Left ventricle myocardium inferior (tissue), 1 donor: ENCODE measurements around the gene FITM1. TPM values are rescaled to one million over a fixed set of nuclear protein-coding genes. Genes with fewer than 3 reads are reported as not detected.

ENCODE experiments used
- DNase-seq: peaks from one replicate; pipeline ENCODE4 v3.0.0-alpha.2; 2020
- H3K27ac ChIP-seq: fragments of 200-600 bp; replicated peaks from 2 replicates; pipeline ENCODE4 v1.8.0; 2021
- H3K27me3 ChIP-seq: fragments of 200-600 bp; 2 replicates; pipeline ENCODE4 v1.8.0; 2021; ENCODE audit warnings: low read depth
- H3K36me3 ChIP-seq: fragments of 200-600 bp; 2 replicates; pipeline ENCODE4 v1.8.0; 2021
- H3K4me1 ChIP-seq: fragments of 200-600 bp; 2 replicates; pipeline ENCODE4 v1.8.0; 2021
- H3K4me3 ChIP-seq: fragments of 200-600 bp; 2 replicates; pipeline ENCODE4 v1.8.0; 2021; ENCODE audit warnings: mild to moderate bottlenecking, moderate library complexity
- H3K9me3 ChIP-seq: fragments of 200-600 bp; replicated peaks from 2 replicates; pipeline ENCODE4 v1.8.0; 2021
- CTCF ChIP-seq: fragments of 200-600 bp; IDR thresholded peaks from 2 replicates; pipeline ENCODE4 v1.8.0; 2021; ENCODE audit warnings: antibody characterized with exemption, mild to moderate bottlenecking, borderline replicate concordance
- intact Hi-C: fragments of 100-400 bp; cut with micrococcal nuclease; formaldehyde crosslinking; loops from one replicate; pipeline ENCODE4 v1.11.0; 2022
- total RNA-seq: library from RNA; stranded (reverse); fragmentation: NEBNext Ultra II Directional; extraction: Animal tissue kit (Norgen Biotek cat#: 25700); gene quantifications from one replicate; pipeline ENCODE4 v1.2.1, GENCODE V29; 2021
- donor health status: DM: no; HTN: yes; CAD: no; lungs with severe emphysema.

Gene FITM1
- total RNA-seq, 1 donor from 2014 or later, result 148 TPM

- peaks cover 3% of the 10 kb centered on the region for H3K36me3 ChIP-seq
- H3K9me3 ChIP-seq, result no peaks in the 10 kb centered on the region
- peaks cover 26% of the 10 kb centered on the region for H3K4me1 ChIP-seq
- H3K27ac ChIP-seq, result peak within 1 kb of the TSS; percentile 94
- H3K4me3 ChIP-seq, result peak within 1 kb of the TSS; percentile 95
- DNase-seq, result peak; percentile 90
- H3K27me3 ChIP-seq, result no peaks in the 10 kb centered on the region
- intact Hi-C loops, result no loop called here
- peak; percentile 23 for TF ChIP-seq CTCF
Measured at GRCh38 chr14:24093901-24094840, 36.3 kb upstream of the FITM1 start, which contains the start of gene PCK2. Gene PCK2, plus strand, starts transcription at chr14:24094311. Its CDS starts 95 bp downstream, at chr14:24094406.

GRCh38 chr14:24094841-24095270 is 35.6 kb upstream of the FITM1 start:
- no peak for DNase-seq
- H3K4me3 ChIP-seq, result peak overlapping the region; percentile 95
- H3K27me3 ChIP-seq, result no peaks in the 10 kb centered on the region
- H3K9me3 ChIP-seq, result no peaks in the 10 kb centered on the region
- peaks cover 3% of the 10 kb centered on the region for H3K36me3 ChIP-seq
- peaks cover 26% of the 10 kb centered on the region for H3K4me1 ChIP-seq
- no peak for TF ChIP-seq CTCF
- peak overlapping the region; percentile 94 for H3K27ac ChIP-seq
- intact Hi-C loops, result no loop called here

- intact Hi-C loops, result no loop called here
- H3K4me3 ChIP-seq, result peak overlapping the region; percentile 95
- no peak for TF ChIP-seq CTCF
Measured at GRCh38 chr14:24095271-24096068, 35.0 kb upstream of the FITM1 start.

GRCh38 chr14:24096545-24097181 is 33.8 kb upstream of the FITM1 start:
- Histone ChIP-seq H3K27ac (no peak overlapping the region), H3K27me3 (no peaks in the 10 kb centered on the region), H3K36me3 (peaks cover 3% of the 10 kb centered on the region), H3K9me3 (no peaks in the 10 kb centered on the region), H3K4me3 (no peak overlapping the region), H3K4me1 (peaks cover 26% of the 10 kb centered on the region)
- intact Hi-C loops, result no loop called here
- DNase-seq, result no peak
- no peak for TF ChIP-seq CTCF

More at GRCh38 chr14:24095271-24096068, 35.0 kb upstream of the FITM1 start:
- H3K36me3 ChIP-seq, result peaks cover 3% of the 10 kb centered on the region
- H3K9me3 ChIP-seq, result no peaks in the 10 kb centered on the region
- no peaks in the 10 kb centered on the region for H3K27me3 ChIP-seq
- DNase-seq, result peak; percentile 43
- H3K4me1 ChIP-seq, result peaks cover 26% of the 10 kb centered on the region
- H3K27ac ChIP-seq, result peak overlapping the region; percentile 94
